Ecto neural progenitor cell (in vitro differentiated cells): Measurements from ENCODE around the gene USP48.
"Not testable (repeated sequence)": the region's sequence is repeated elsewhere in the genome, so short reads cannot be mapped to it uniquely, and the experiment has no call there.

ENCODE experiments used
- DNase-seq: peaks from one replicate; pipeline ENCODE4 v3.0.0-alpha.2; 2018; ENCODE audit warnings: low spot score

Gene USP48

DNA sequence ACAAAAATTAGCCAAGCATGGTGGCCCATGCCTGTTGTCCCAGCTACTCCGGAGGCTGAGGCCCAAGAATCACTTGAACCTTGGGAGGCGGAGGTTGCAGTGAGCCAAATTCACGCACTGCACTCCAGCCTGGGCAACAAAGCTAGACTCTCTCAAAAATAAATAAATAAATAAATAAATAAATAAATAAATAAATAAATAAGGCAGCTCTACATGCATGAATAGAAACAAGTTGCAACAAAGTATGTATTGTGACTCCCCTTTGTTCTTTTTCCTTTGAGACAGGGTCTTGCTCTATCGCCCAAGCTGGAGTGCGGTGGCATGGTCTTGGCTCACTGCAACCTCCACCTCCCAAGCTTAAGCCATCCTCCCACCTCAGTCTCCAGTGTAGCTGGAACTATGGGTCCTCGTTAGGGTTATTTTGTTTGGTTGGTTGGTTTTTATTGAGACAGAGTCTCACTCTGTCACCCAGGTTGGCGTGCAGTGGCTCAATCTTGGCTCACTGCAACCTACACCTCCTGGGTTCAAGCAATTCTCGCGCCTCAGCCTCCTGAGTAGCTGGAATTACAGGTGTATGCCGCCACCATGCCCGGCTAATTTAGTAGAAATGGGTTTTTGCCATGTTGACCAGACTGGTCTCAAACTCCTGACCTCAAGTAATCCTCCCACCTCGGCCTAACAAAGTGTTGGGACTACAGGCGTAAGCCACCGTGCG lies 8.0 kb downstream of the USP48 start:
- DNase-seq, result no peak

DNA sequence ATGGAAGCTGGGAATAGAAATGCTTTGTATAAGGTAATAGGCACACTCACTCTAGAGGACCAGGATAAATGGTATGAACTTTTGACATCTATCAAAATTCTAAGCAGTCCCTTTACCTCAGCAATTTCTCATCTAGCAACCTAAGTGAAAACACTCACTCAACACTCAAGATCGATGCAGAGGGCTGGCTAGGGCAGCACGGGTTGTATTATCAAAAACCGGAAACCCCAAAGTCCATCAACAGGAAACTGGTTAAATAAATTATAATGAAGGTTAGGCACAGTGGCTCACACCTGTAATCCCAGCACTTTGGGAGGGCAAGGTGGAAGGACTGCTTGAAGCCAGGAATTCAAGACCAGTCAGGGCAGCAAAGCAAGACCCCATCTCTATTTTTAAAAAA lies 9.4 kb downstream of the USP48 start:
- DNase-seq, result no peak

DNA sequence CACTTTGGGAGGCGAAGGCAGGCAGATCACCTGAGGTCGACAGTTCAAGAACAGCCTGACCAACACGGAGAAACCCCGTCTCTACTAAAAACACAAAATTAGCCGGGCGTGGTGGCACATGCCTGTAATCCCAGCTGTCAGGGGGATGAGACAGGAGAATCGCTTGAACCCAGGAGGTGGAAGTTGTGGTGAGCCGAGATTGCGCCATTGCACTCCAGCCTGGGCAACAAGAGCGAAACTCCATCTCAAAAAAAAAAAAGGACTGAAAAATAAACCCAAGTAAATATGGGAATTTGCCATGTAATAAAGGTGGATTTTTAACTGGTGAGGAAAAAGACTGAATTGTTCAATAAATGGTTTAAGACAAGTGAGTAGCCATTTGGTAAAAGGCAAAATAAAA lies 11.3 kb downstream of the USP48 start:
- DNase-seq, result not testable (repeated sequence)

DNA sequence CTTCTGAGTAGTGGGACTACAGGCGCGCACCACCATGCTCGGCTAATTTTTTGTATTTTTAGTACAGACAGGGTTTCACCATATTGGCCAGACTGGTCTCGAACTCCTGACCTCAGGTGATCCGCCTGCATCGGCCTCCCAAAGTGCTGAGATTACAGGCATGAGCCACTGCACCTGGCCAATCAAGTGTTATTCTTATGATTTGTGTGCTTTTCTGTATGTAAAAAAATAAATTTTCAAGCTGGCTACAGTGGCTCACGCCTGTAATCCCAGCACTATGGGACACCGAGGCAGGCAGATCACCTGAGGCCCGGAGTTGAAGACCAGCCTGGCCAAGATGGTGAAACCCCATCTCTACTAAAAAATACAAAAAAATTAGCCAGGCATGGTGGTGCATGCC lies 12.3 kb downstream of the USP48 start:
- DNase-seq, result not testable (repeated sequence)

DNA sequence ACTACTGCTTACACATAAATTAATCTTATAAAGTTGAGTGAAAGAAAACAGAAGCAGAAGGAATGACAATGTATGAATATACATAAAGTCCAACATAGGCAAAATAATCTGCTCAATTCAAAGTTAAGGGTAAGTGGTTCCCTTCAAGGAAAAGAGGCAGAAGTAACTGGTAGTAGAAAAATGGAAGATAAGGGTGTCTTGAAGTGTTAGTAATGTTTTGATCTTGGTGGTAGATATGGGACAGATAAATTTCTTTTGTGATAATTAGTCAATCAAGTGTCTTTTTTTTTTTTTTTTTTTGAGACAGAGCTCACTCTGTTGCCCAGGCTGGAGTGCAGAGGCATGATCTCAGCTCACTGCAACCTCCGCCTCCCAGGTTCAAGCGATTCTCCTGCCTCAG lies 12.7 kb downstream of the USP48 start:
- DNase-seq, result no peak

DNA sequence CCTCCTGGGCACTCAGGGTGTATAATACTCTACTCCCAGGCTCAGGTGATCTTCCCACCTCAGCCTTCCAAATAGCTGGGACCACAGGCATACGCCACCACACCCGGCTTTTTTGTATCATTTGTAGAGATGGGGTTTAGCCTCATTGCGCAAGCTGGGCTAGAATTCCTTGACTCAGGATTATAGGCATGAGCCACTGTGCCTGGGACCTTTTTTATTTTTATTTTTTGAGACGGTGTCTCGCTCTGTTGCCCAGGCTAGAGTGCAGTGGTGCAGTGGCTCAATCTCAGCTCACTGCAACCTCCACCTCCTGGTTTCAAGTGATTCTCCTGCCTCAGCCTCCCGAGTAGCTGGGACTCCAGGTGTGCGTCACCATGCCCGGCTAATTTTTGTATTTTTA lies 15.8 kb downstream of the USP48 start:
- not testable (repeated sequence) for DNase-seq

- no peak for DNase-seq
Measured at GRCh38 chr1:21766210-21766609, 16.7 kb downstream of the USP48 start.

- DNase-seq, result no peak
Measured at GRCh38 chr1:21764615-21765423, 18.1 kb downstream of the USP48 start.

DNA sequence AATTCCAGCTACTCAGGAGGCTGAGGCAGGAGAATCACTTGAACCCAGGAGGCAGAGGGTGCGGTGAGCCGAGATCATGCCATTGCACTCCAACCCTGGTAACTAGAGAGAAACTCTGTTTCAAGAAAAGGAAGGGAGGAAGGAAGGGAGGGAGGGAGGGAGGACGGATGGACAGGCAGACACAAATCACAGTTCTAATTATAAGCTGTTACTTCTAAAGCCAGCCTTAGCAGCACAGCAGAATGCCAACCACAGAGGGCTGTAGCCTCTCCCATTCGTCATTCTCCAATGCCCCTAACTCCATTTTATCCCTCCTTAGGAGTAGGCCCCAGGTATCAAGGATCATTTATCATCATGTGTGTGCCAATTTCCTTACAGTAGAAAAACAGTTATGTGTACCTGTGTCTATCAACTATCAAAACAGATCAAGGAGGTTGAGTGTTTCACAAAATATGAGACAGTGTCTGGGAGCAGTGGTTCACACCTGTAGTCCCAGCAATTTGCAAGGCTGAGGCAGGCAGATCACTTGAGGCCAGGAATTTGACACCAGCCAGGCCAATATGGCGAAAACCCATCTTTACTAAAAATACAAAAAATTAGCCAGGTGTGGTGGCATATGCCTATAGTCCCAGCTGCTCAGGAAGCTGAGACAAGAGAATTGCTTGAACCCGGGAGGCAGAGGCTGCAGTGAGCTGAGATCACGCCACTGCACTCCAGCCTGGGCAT lies 19.1 kb downstream of the USP48 start:
- DNase-seq, result no peak

GRCh38 chr1:21763236-21763635 lies 19.7 kb downstream of the USP48 start:
- DNase-seq, result no peak

GRCh38 chr1:21762022-21762404 lies 20.9 kb downstream of the USP48 start:
- no peak for DNase-seq

- DNase-seq, result no peak
Measured at GRCh38 chr1:21761052-21761451, 21.9 kb downstream of the USP48 start.

DNA sequence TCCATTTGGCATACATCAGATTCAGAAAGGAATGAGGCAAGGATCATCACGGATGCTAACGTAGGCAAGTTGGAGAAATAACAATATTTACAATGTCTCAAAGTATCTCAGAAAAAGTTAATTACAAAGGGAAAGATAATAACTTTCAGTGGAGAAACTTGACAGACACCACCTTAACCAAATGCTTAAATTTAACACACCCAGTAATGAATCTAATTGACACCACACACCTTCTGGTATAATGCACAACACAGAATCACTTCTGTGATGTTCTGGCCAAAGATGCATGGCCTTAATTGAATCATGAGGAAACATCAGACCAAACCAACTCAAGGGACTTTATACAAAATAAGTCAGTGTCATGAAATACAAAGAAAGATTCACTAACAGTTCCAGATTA lies 23.1 kb downstream of the USP48 start:
- no peak for DNase-seq

DNA sequence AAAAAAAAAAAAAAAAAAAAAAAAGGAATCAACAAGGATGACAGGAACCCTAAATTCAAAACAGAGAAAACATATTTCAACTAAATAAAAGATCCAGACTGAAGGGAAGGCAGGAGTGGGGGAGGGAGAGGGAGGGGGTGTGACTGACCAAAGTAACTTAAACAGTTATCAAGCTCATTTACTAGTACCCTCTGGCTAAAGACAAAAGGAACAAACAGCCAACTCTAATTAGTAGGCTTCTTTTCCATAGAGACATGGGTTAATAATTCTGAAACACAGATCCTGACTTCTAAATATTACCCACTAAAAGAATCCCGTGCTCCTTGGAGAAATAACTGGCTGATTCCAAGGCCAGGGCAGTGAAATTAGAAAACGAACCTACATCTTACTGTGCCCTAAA lies 23.8 kb downstream of the USP48 start:
- DNase-seq, result no peak

DNA sequence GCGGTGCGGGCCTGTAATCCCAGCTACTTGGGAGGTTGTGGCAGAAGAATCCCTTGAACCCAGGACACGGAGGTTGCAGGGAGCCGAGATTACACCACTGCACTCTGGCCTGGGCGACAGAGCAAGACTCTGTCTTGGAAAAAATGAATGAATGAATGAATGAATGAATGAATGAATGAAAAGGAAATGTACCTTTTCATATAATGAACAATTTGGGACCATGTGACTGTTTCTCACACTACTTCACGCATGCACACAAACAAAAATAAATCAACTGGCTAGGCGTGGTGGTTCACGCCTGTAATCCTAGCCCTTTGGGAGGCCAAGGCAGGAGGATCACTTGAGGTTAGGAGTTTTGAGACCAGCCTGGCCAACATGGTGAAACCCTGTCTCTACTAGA lies 24.3 kb downstream of the USP48 start:
- no peak for DNase-seq

DNA sequence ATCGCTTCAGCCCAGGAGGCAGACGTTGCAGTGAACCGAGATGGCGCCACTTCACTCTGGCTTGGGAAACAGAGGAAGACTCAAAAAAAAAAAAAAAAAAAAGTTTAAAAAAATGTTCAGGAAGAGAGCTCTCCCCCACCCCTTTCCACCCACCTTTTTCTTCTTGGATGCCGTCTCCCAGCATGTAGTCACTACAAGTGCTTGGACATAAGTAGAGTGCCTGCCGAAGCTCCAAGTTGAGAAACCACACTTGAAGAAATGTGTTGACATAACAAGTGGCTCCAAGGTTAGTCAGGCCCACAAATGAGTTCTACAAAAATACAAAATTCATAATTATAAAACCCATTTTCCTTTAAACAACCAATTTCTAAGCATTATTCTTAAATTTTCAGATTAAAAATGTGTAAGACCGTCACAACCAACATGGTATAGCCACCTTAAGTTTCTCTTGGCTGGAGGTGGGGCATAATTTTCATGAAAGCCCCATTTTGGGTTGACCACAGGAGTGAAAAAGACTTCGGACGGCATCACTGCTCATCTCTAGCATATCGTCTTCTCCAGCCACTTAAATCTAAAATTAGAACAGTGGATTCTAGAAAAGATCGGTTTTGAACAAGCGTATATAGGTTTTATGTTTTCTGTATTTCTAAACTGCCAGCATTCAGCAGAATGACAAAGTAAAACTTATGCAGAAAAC lies 26.4 kb downstream of the USP48 start:
- DNase-seq, result no peak

GRCh38 chr1:21755067-21755466 lies 27.9 kb downstream of the USP48 start:
- DNase-seq, result no peak

GRCh38 chr1:21754583-21754982 lies 28.4 kb downstream of the USP48 start:
- DNase-seq, result no peak

- no peak for DNase-seq
Measured at GRCh38 chr1:21752186-21752585, 30.8 kb downstream of the USP48 start.

DNA sequence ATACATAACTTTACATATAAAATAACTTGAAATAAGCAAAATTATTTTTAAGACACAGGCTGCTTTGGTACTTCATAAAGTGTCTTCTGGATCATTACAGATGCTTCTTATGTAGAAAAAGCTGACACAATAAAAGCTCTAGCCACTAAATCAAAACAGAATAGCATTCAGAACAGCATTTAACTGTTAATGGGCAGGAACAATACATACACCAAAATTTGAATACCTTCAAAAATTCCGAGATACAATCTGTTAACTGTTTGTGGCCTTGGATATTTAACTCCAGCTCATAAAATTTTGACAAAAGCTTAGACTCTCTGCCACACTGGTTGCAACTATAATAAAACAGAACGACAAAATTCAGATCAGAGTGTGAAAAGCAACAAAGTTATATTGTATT lies 31.7 kb downstream of the USP48 start:
- DNase-seq, result no peak

- no peak for DNase-seq
Measured at GRCh38 chr1:21750841-21751240, 32.1 kb downstream of the USP48 start.

DNA sequence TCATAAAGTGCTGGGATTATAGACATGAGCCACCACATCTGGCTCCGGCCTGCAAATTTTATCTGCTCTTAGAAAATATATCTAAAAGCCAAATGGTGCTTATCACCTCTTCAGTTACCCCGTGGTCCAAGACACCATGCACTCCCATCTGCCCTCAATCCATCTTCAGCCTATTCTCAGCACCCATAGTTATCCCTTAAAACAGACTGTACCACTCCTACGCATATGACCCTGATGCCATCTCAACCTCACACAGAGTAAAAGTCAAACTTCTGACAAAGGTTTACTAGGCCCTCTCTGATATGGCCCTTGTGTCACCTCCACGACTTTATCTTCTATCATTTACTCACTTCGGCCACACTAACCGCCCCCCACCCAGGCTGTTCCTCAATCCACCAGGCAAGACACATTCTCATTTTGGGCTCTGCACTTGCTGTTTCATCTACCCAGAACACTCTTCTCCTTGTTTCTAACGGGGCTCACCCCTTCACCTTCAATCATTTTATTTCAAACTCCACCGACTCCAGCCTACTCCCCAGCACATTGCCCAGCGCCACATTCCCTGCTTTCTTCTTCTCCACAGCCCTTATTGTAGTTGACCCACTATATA lies 33.0 kb downstream of the USP48 start:
- DNase-seq, result no peak
